B cell (primary cell): Measurements from ENCODE around the gene PRM1. TPM values are rescaled to one million over a fixed set of nuclear protein-coding genes. Genes with fewer than 3 reads are reported as not detected.

Experiments
- ATAC-seq: fragments of 200-7000 bp; cut with Tn5 transposase; one replicate; pipeline ENCODE4 v1.10.0; 2021; ENCODE audit warnings: low read depth, mild to moderate bottlenecking, moderate number of reproducible peaks, moderate library complexity
- CTCF ChIA-PET: fragments of 350-600 bp; sonication (Branson Sonifier 250); formaldehyde crosslinking; loops from one replicate; lab custom pipeline; 2021; ENCODE audit warnings: antibody characterized with exemption, inconsistent platforms; lab: Charles Lee
- POLR2A ChIA-PET: fragments of 350-600 bp; sonication (Branson Sonifier 250); formaldehyde crosslinking; loops from one replicate; lab custom pipeline; 2021; ENCODE audit warnings: antibody characterized with exemption; lab: Charles Lee
- DNase-seq: peaks from one replicate; pipeline ENCODE4 v3.0.0; 2013
- H2AFZ ChIP-seq: 2 replicates; pipeline ENCODE4 v1.6.1; 2012; ENCODE audit warnings: mild to moderate bottlenecking, low read depth, low read length; ENCODE audit not compliant: insufficient read depth, poor library complexity, severe bottlenecking
- H3K27ac ChIP-seq, 2 donors: 1 replicate in 1 of 2; 2 replicates in 1 of 2; pipeline ENCODE4 v1.5.1; 2012 to 2013; ENCODE audit warnings: low read length in 2 of 2, mild to moderate bottlenecking in 2 of 2, moderate library complexity in 1 of 2
- H3K27me3 ChIP-seq, 4 experiments: fragments of 200-600 bp in 1 of 4; sonication (generic) in 1 of 4; replicated peaks in 1 of 4; 1 replicate in 2 of 4; 2 replicates in 2 of 4; pipeline versions ENCODE4 v1.6.1 to v1.7.0; 2013 to 2016; ENCODE audit warnings: low read length in 3 of 4, mild to moderate bottlenecking in 2 of 4, mixed read lengths in 1 of 4, moderate library complexity in 1 of 4; ENCODE audit not compliant: insufficient read depth in 4 of 4, control insufficient read depth in 3 of 4; ENCODE audit errors: control extremely low read depth in 1 of 4
- H3K36me3 ChIP-seq, 2 experiments: replicated peaks in 1 of 2; 1 replicate in 1 of 2; 2 replicates in 1 of 2; pipeline versions ENCODE4 v1.6.1 to v1.7.1; 2013; ENCODE audit warnings: low read length in 1 of 2; ENCODE audit not compliant: insufficient read depth in 2 of 2, control insufficient read depth in 1 of 2; ENCODE audit errors: control extremely low read depth in 1 of 2, extremely low read depth in 1 of 2
- H3K4me1 ChIP-seq, 2 donors: fragments of 200-600 bp in 1 of 2; sonication (generic) in 1 of 2; 1 replicate in 1 of 2; 2 replicates in 1 of 2; pipeline versions ENCODE4 v1.5.1 to v1.6.1; 2013 to 2017; ENCODE audit warnings: low read length in 2 of 2; ENCODE audit not compliant: control insufficient read depth in 2 of 2, insufficient read depth in 2 of 2
- H3K4me2 ChIP-seq: replicated peaks from 2 replicates; pipeline ENCODE3; 2012; ENCODE audit warnings: mild to moderate bottlenecking, low read depth, low read length; ENCODE audit not compliant: poor library complexity, severe bottlenecking
- H3K4me3 ChIP-seq, 5 experiments: fragments of 200-600 bp in 1 of 5; sonication (generic) in 1 of 5; 1 replicate in 3 of 5; 2 replicates in 2 of 5; pipeline versions ENCODE4 v1.5.1 to v1.7.0; 2011 to 2016; ENCODE audit warnings: low read length in 4 of 5, mild to moderate bottlenecking in 4 of 5, low read depth in 2 of 5, control low read depth in 1 of 5, moderate library complexity in 1 of 5; ENCODE audit not compliant: insufficient read depth in 1 of 5; ENCODE audit errors: control extremely low read depth in 1 of 5, extremely low read depth in 1 of 5
- H3K79me2 ChIP-seq: fragments of 200-600 bp; sonication (generic); one replicate; pipeline ENCODE4 v1.6.0; 2016; ENCODE audit warnings: low read length; ENCODE audit not compliant: control insufficient read depth, insufficient read depth
- H3K9ac ChIP-seq: fragments of 200-600 bp; sonication (generic); 2 replicates; pipeline ENCODE4 v1.6.1; 2017; ENCODE audit warnings: mild to moderate bottlenecking, low read length, moderate library complexity
- H3K9me3 ChIP-seq, 3 donors: one replicate each; pipeline versions ENCODE4 v1.6.1 to v1.7.1; 2013; ENCODE audit warnings: low read length in 2 of 3; ENCODE audit not compliant: control insufficient read depth in 2 of 3, insufficient read depth in 1 of 3; ENCODE audit errors: control extremely low read depth in 1 of 3
- H4K20me1 ChIP-seq: 2 replicates; pipeline ENCODE4 v1.6.0; 2012; ENCODE audit warnings: mild to moderate bottlenecking, low read length; ENCODE audit not compliant: insufficient read depth, control insufficient read depth, poor library complexity, severe bottlenecking
- H3K27ac Mint-ChIP-seq: one replicate; pipeline ENCODE4 v1.8.0; 2021; ENCODE audit warnings: mixed read lengths
- H3K27me3 Mint-ChIP-seq: one replicate; pipeline ENCODE4 v1.8.0; 2021; ENCODE audit warnings: mixed read lengths
- H3K4me1 Mint-ChIP-seq: one replicate; pipeline ENCODE4 v1.8.0; 2021; ENCODE audit warnings: mixed read lengths
- H3K4me3 Mint-ChIP-seq: one replicate; pipeline ENCODE4 v1.8.0; 2021; ENCODE audit warnings: mixed read lengths
- H3K9me3 Mint-ChIP-seq: one replicate; pipeline ENCODE4 v1.8.0; 2022; ENCODE audit warnings: mixed read lengths; ENCODE audit not compliant: insufficient read depth
- CTCF ChIP-seq: fragments of 200-600 bp; IDR thresholded peaks from one replicate; pipeline ENCODE4 v1.8.0; 2022; ENCODE audit warnings: antibody characterized with exemption, mild to moderate bottlenecking
- EZH2 ChIP-seq: IDR thresholded peaks from 2 replicates; pipeline ENCODE4 v1.6.1; 2012; ENCODE audit warnings: borderline replicate concordance, low read depth, mild to moderate bottlenecking, moderate library complexity, low read length; ENCODE audit not compliant: insufficient read depth, poor library complexity, severe bottlenecking
- WGBS: methylation state at CpG from one replicate; pipeline ENCODE4 v1.1.5; 2013; ENCODE audit warnings: missing lambda C conversion rate; ENCODE audit not compliant: insufficient coverage; 5-methylcytosine and 5-hydroxymethylcytosine counted together
- intact Hi-C: fragments of 100-400 bp; cut with micrococcal nuclease; formaldehyde crosslinking; loops from one replicate; pipeline ENCODE4 v1.10.0; 2022
- polyA plus RNA-seq: library from polyadenylated mRNA; depleted of rRNA; stranded (reverse); fragments of >200 nt; gene quantifications from 2 replicates; pipeline ENCODE4 v1.2.3, GENCODE V29; 2012
- total RNA-seq, 2 donors: library from RNA; stranded (reverse); fragments of 120-200 nt in 1 of 2; gene quantifications; 1 replicate in 1 of 2; 2 replicates in 1 of 2; pipeline versions ENCODE4 v1.2.3 to v1.2.4, GENCODE V29; 2013 to 2022

The PRM1 gene
- total and polyA plus RNA-seq, 2 donors (not counting 1 experiment from before 2014, with no cell fraction given) = not detected

- H3K4me3 Mint-ChIP-seq = peak overlapping the region; percentile 80
- peak overlapping the region; percentile 100 for H3K27ac Mint-ChIP-seq
- Histone ChIP-seq H3K4me1 (peaks cover 75 to 95% of the 10 kb centered on the region in 2 donors), H3K27ac (peak overlapping the region; percentile 91 to 96), H3K79me2 (no peaks in the 10 kb centered on the region), H3K4me2 (peak overlapping the region; percentile 73), H3K27me3 (no peaks in the 10 kb centered on the region), H3K9ac (peak overlapping the region; percentile 44), H3K36me3 (no peaks in the 10 kb centered on the region), H3K9me3 (peaks cover 0 to 24% (median 7%) of the 10 kb centered on the region in 3 donors), H3K4me3 (peak overlapping the region in 1 of 5 experiments; percentile 43), H4K20me1 (no peaks in the 10 kb centered on the region), H2AFZ (no peak overlapping the region)
- peak; percentile 62 for ATAC-seq
- intact Hi-C loops = loop anchor here (2.0 to 5.0 kb wide), 4 partner anchors 35 to 372 kb away; partner anchors contain the start of gene RMI2
- H3K4me1 Mint-ChIP-seq = peaks cover 81% of the 10 kb centered on the region
- TF ChIP-seq EZH2 (no peak), CTCF (no peak)
- peak; percentile 84 for DNase-seq
- ChIA-PET CTCF (interaction anchor here (0.5 to 6.9 kb wide), 11 partner anchors 12 to 372 kb away, joined by 3 to 136 read pairs (median 5); partner anchors contain the start of gene SOCS1), POLR2A (interaction anchor here (0.6 to 6.8 kb wide), 14 partner anchors 12 to 345 kb away, joined by 3 to 118 read pairs (median 8); partner anchors contain the start of gene SOCS1)
- H3K27me3 Mint-ChIP-seq = no peaks in the 10 kb centered on the region
- WGBS = 42% methylated on average over 8 of the region's 9 CpGs
- no peaks in the 10 kb centered on the region for H3K9me3 Mint-ChIP-seq
Measured at GRCh38 chr16:11309895-11310633, 28.9 kb upstream of the PRM1 start.
